Lower lobe of right lung (tissue), 2 donors: ENCODE results near the gene BMPR1A. TPM values are rescaled to one million over a fixed set of nuclear protein-coding genes. Genes with fewer than 3 reads are reported as not detected.
A peak's percentile ranks its signal among the peaks of the same experiment; 100 is the strongest.

Source experiments
- ATAC-seq, 2 donors: fragments of 200-7000 bp; cut with Tn5 transposase; one replicate each; pipeline ENCODE4 v1.9.1; 2020 to 2022; ENCODE audit warnings: mild to moderate bottlenecking in 2 of 2, moderate library complexity in 2 of 2
- DNase-seq: peaks from one replicate; pipeline ENCODE4 v3.0.0-alpha.2; 2020
- H3K27ac ChIP-seq: fragments of 200-600 bp; one replicate; pipeline ENCODE4 v1.8.0; 2022
- H3K27me3 ChIP-seq: fragments of 200-600 bp; one replicate; pipeline ENCODE4 v1.8.0; 2022; ENCODE audit warnings: low read depth
- H3K36me3 ChIP-seq: fragments of 200-600 bp; one replicate; pipeline ENCODE4 v1.8.0; 2022; ENCODE audit warnings: mild to moderate bottlenecking
- H3K4me1 ChIP-seq: fragments of 200-600 bp; one replicate; pipeline ENCODE4 v1.8.0; 2022
- H3K4me3 ChIP-seq: fragments of 200-600 bp; one replicate; pipeline ENCODE4 v1.8.0; 2022; ENCODE audit warnings: mild to moderate bottlenecking
- H3K9me3 ChIP-seq: fragments of 200-600 bp; one replicate; pipeline ENCODE4 v1.8.0; 2022
- CTCF ChIP-seq: fragments of 200-600 bp; IDR thresholded peaks from one replicate; pipeline ENCODE4 v1.8.0; 2022; ENCODE audit warnings: antibody characterized with exemption, mild to moderate bottlenecking
- intact Hi-C: fragments of 100-400 bp; cut with DNase I; formaldehyde crosslinking; loops from one replicate; pipeline ENCODE4 v1.11.0; 2022
- total RNA-seq: library from RNA; stranded (reverse); fragmentation: NEBNext Ultra II Directional; extraction: Animal tissue kit (Norgen Biotek cat#: 25700); gene quantifications from one replicate; pipeline ENCODE4 v1.2.1, GENCODE V29; 2021
- donor health status: DM: no; HTN: yes; CAD: no; lungs with severe emphysema.

The BMPR1A gene
- total RNA-seq, 1 donor from 2014 or later = 37.0 TPM

GRCh38 chr10:86725980-86726676 lies 30.3 kb upstream of the BMPR1A start:
- H3K27ac ChIP-seq = no peak overlapping the region
- no peak for DNase-seq

GRCh38 chr10:86726677-86726999 lies 29.8 kb upstream of the BMPR1A start:
- no peaks in the 10 kb centered on the region for H3K36me3 ChIP-seq
- DNase-seq (no peak), ATAC-seq (peak in 1 of 2 donors; percentile 53)
- H3K27ac ChIP-seq = no peak overlapping the region
- H3K9me3 ChIP-seq = no peaks in the 10 kb centered on the region
- no peak overlapping the region for H3K4me3 ChIP-seq
- TF ChIP-seq CTCF = no peak
- no peaks in the 10 kb centered on the region for H3K4me1 ChIP-seq
- intact Hi-C loops = no loop called here
- no peaks in the 10 kb centered on the region for H3K27me3 ChIP-seq

More at GRCh38 chr10:86725980-86726676, 30.3 kb upstream of the BMPR1A start:
- H3K9me3 ChIP-seq = no peaks in the 10 kb centered on the region
- no peaks in the 10 kb centered on the region for H3K27me3 ChIP-seq
- TF ChIP-seq CTCF = no peak
- no peak overlapping the region for H3K4me3 ChIP-seq
- H3K4me1 ChIP-seq = no peaks in the 10 kb centered on the region
- no peak for ATAC-seq
- H3K36me3 ChIP-seq = no peaks in the 10 kb centered on the region
- intact Hi-C loops = no loop called here

GRCh38 chr10:86727470-86727869 lies 28.9 kb upstream of the BMPR1A start:
- Histone ChIP-seq H3K4me1 (peaks cover 2% of the 10 kb centered on the region), H3K27me3 (no peaks in the 10 kb centered on the region), H3K4me3 (no peak overlapping the region), H3K9me3 (no peaks in the 10 kb centered on the region), H3K36me3 (no peaks in the 10 kb centered on the region), H3K27ac (no peak overlapping the region)
- intact Hi-C loops = no loop called here
- no peak for DNase-seq
- no peak for ATAC-seq
- no peak for TF ChIP-seq CTCF

DNA sequence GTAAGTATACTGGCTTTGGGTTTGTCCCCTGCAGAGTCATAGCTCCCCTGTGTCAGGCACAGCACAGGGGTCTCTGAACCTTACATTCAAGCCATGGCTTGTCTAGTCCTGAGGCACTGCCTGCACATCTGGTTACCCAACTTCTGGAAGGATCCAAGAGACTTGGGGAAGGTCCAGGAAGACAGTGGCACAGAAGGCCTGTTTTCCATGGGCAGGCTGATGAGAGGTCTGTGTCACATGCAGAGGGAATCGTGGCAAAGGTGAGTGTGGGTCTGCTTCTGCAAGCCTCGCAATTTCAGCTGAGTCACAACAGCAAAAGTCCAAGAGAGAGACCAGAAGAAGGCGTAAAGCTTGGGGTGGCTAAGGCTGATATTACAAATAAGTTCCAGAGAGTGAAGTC lies 28.4 kb upstream of the BMPR1A start:
- no peak for TF ChIP-seq CTCF
- Histone ChIP-seq H3K4me1 (peaks cover 8% of the 10 kb centered on the region), H3K36me3 (no peaks in the 10 kb centered on the region), H3K27ac (no peak overlapping the region), H3K4me3 (no peak overlapping the region), H3K27me3 (no peaks in the 10 kb centered on the region), H3K9me3 (no peaks in the 10 kb centered on the region)
- intact Hi-C loops = no loop called here
- DNase-seq = no peak
- no peak for ATAC-seq

GRCh38 chr10:86729677-86730076 lies 26.7 kb upstream of the BMPR1A start:
- Histone ChIP-seq H3K4me1 (peaks cover 23% of the 10 kb centered on the region), H3K27ac (no peak overlapping the region), H3K36me3 (no peaks in the 10 kb centered on the region), H3K9me3 (no peaks in the 10 kb centered on the region), H3K4me3 (no peak overlapping the region), H3K27me3 (no peaks in the 10 kb centered on the region)
- no peak for DNase-seq
- no peak for TF ChIP-seq CTCF
- ATAC-seq = no peak
- intact Hi-C loops = no loop called here
